ENCODE measurements around the gene KANSL1. TPM values are rescaled to one million over a fixed set of nuclear protein-coding genes. Genes with fewer than 3 reads are reported as not detected.

KANSL1 gene
- total RNA-seq, 1 experiment from 2014 or later, result 72.7 TPM

GRCh38 chr17:46178550-46179214 is 14.5 kb downstream of the KANSL1 start:
- ChIA-PET CTCF (interaction anchor here (3.8 kb wide), 1 partner anchor 134 kb away, joined by 8 read pairs; no protein-coding TSS in a partner anchor), POLR2A (interaction anchor here (1.2 kb wide), 1 partner anchor 33 kb away, joined by 4 read pairs; no protein-coding TSS in a partner anchor)
- H3K27me3 Mint-ChIP-seq (ENCODE audit: low read depth), result no peaks in the 10 kb centered on the region
- ATAC-seq (no peak), DNase-seq (ENCODE audit: low spot score) (no peak)
- no peaks in the 10 kb centered on the region for H3K36me3 Mint-ChIP-seq
- no peak overlapping the region for H3K4me3 Mint-ChIP-seq
- TF ChIP-seq ERG (CRISPR knock-in tag; IDR thresholded peaks at IDR 0.05), result no peak
- no peak for TF ChIP-seq EMX1 (CRISPR knock-in tag; IDR thresholded peaks at IDR 0.05)
- 0 out of 2 replicates have a peak, but pooled peaks have one; percentile 25 for TF ChIP-seq GABPB1 (CRISPR knock-in tag; IDR thresholded peaks at IDR 0.05)
- no peak for TF ChIP-seq SMAD3 (CRISPR knock-in tag; IDR thresholded peaks at IDR 0.05; ENCODE audit: borderline replicate concordance)
- no peak for TF ChIP-seq ZNF423 (CRISPR knock-in tag; IDR thresholded peaks at IDR 0.05)
- TF ChIP-seq PRRX2 (CRISPR knock-in tag; IDR thresholded peaks at IDR 0.05), result no peak
- TF ChIP-seq, protein P1, sequence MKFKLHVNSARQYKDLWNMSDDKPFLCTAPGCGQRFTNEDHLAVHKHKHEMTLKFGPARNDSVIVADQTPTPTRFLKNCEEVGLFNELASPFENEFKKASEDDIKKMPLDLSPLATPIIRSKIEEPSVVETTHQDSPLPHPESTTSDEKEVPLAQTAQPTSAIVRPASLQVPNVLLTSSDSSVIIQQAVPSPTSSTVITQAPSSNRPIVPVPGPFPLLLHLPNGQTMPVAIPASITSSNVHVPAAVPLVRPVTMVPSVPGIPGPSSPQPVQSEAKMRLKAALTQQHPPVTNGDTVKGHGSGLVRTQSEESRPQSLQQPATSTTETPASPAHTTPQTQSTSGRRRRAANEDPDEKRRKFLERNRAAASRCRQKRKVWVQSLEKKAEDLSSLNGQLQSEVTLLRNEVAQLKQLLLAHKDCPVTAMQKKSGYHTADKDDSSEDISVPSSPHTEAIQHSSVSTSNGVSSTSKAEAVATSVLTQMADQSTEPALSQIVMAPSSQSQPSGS (CRISPR knock-in tag; IDR thresholded peaks at IDR 0.05; ENCODE audit: borderline replicate concordance, low read depth), result no peak
- TF ChIP-seq HMGA2 (CRISPR knock-in tag; IDR thresholded peaks at IDR 0.05), result no peak
- H3K4me1 Mint-ChIP-seq, result peaks cover 81% of the 10 kb centered on the region
- H3K27ac Mint-ChIP-seq, result peak overlapping the region; percentile 73
- no peaks in the 10 kb centered on the region for H3K9me3 Mint-ChIP-seq

- Mint-ChIP-seq H3K27me3 (ENCODE audit: low read depth) (no peaks in the 10 kb centered on the region; the same call in 1 of the 2 replicates), H3K9me3 (no peaks in the 10 kb centered on the region), H3K36me3 (peaks cover under 1% of the 10 kb centered on the region; the same call in 1 of the 2 replicates), H3K27ac (peak overlapping the region; percentile 47; the same call in 1 of the 2 replicates), H3K4me3 (no peak overlapping the region), H3K4me1 (peaks cover 75% of the 10 kb centered on the region)
- ChIA-PET CTCF (interaction anchor here (1.0 to 3.8 kb wide), 2 partner anchors 16 to 132 kb away, joined by 4 to 8 read pairs; partner anchors contain the start of gene KANSL1), POLR2A (no interaction called here)
- ATAC-seq, result no peak
- no peak for TF ChIP-seq NFYB (CRISPR knock-in tag; conservative IDR thresholded peaks at IDR 0.05; ENCODE audit: low read depth)
- DNase-seq (ENCODE audit: low spot score), result no peak
These were observed 16.3 kb downstream of the KANSL1 start for GRCh38 chr17:46176975-46177374.

DNA sequence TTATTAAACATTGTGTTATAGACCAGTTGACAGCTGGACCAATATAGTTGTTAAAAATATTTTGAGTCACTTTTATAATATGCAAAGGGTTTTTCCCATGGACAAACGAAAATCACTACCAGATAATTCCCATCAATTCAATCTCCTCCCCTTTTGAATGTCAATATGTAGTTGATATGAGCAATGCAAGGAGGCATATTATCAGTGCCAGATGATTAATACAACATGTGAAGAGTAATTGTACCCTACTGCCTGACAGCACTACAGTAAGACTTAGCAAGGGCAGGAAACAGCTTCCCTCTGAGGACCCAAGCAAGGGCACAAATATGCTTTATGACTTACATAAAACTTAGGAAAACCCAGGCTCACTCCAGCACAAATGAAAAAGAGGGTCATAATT is 17.3 kb downstream of the KANSL1 start:
- no peak for TF ChIP-seq ZBTB43 (CRISPR knock-in tag; IDR thresholded peaks at IDR 0.05)
- TF ChIP-seq, protein P2, sequence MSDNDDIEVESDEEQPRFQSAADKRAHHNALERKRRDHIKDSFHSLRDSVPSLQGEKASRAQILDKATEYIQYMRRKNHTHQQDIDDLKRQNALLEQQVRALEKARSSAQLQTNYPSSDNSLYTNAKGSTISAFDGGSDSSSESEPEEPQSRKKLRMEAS (CRISPR knock-in tag; IDR thresholded peaks at IDR 0.05), result no peak
- TF ChIP-seq, protein P3, sequence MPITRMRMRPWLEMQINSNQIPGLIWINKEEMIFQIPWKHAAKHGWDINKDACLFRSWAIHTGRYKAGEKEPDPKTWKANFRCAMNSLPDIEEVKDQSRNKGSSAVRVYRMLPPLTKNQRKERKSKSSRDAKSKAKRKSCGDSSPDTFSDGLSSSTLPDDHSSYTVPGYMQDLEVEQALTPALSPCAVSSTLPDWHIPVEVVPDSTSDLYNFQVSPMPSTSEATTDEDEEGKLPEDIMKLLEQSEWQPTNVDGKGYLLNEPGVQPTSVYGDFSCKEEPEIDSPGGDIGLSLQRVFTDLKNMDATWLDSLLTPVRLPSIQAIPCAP (CRISPR knock-in tag; IDR thresholded peaks at IDR 0.05), result no peak
- TF ChIP-seq, protein P4, sequence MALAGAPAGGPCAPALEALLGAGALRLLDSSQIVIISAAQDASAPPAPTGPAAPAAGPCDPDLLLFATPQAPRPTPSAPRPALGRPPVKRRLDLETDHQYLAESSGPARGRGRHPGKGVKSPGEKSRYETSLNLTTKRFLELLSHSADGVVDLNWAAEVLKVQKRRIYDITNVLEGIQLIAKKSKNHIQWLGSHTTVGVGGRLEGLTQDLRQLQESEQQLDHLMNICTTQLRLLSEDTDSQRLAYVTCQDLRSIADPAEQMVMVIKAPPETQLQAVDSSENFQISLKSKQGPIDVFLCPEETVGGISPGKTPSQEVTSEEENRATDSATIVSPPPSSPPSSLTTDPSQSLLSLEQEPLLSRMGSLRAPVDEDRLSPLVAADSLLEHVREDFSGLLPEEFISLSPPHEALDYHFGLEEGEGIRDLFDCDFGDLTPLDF (CRISPR knock-in tag; IDR thresholded peaks at IDR 0.05), result no peak
- TF ChIP-seq MYBL2 (CRISPR knock-in tag; IDR thresholded peaks at IDR 0.05), result no peak
- TF ChIP-seq CDX4 (CRISPR knock-in tag; IDR thresholded peaks at IDR 0.05; ENCODE audit: borderline replicate concordance), result no peak
- no peak for TF ChIP-seq IRF2 (CRISPR knock-in tag; IDR thresholded peaks at IDR 0.05; ENCODE audit: borderline replicate concordance, low read depth)
- peaks cover 12% of the 10 kb centered on the region for H3K36me3 Mint-ChIP-seq
- no peak overlapping the region for H3K4me3 Mint-ChIP-seq
- no peaks in the 10 kb centered on the region; the same call in 1 of the 2 replicates for H3K27me3 Mint-ChIP-seq (ENCODE audit: low read depth)
- DNase-seq (ENCODE audit: low spot score), result no peak
- H3K9me3 Mint-ChIP-seq, result no peaks in the 10 kb centered on the region
- peaks cover 66% of the 10 kb centered on the region for H3K4me1 Mint-ChIP-seq
- CTCF ChIA-PET, result interaction anchor here (0.6 to 3.8 kb wide), 5 partner anchors 14 to 131 kb away, joined by 3 to 8 read pairs (median 3); partner anchors contain the start of gene KANSL1
- POLR2A ChIA-PET, result no interaction called here
- ATAC-seq, result no peak
- peak overlapping the region; percentile 47; the same call in 1 of the 2 replicates for H3K27ac Mint-ChIP-seq

All from WTC11 (cell line).